Subcutaneous adipose tissue (tissue), 4 donors: ENCODE measurements around the gene NEK6. TPM values are rescaled to one million over a fixed set of nuclear protein-coding genes. Genes with fewer than 3 reads are reported as not detected.

Source experiments
- CTCF ChIP-seq: fragments of 450-650 bp; IDR thresholded peaks from one replicate; pipeline ENCODE4 v1.5.1; 2016; ENCODE audit warnings: low read depth, mild to moderate bottlenecking, control low read depth, antibody characterized with exemption, moderate library complexity
- total RNA-seq, 4 donors: library from RNA; depleted of rRNA; stranded (reverse); fragments of >200 nt; gene quantifications; one replicate each; pipeline ENCODE4 v1.1.0, GENCODE V29; 2016

NEK6 gene
- total RNA-seq, 4 donors from 2014 or later, result 18.5 to 38.2 (median 27.0) TPM

DNA sequence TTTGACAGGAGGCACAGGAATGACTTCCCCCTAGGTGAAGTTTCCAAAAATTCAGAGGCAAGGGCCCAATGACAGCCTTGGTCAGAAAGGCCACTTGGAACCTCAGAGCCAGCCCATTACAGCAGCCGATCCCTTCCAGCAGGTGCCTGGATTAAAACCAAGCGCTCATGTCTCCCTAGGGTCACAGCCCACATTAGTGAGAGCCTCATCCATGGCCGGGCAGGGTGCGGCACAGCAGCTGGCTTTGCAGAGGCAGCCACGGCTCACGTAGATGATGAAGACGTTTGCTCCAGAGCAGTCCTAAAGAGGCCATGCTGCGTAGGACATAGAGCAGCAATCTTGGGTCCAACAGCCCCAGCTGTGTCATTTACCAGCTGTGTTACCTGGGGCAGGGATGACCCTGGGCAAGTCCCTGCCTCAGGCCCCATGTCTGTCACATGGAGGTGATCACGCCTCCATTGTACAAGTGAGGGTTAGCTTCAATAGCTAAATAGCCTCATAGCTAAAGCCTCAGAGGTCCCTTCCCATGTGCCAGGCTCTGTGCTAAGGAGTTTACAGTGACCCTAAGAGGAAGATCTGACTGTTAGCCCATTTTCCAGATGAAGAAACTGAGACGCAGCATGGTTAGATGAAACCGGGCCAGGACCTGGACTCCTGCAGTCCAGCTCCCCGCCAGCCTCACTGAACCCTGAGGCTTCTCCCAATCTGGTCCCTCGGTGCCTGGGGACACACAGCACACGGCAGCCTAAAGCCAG, 39.2 kb downstream of the NEK6 start:
- TF ChIP-seq CTCF, result no peak

DNA sequence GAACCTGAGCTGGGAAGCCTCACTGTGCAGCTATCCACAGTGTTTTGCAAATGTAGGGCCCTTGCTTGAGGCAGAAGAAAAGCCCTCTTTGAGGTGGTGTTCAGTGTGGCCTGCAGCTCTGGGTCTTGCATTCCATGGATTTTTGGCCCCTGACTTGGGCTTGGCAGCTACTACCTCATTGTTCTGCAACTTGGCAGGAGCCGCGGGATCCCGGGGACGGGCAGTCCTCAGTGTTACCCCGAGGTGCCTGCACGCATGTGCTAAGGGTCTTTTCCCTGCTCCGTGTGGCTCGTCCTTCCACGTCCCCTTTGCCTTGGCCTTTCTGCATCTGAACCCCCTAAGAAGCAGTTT, 39.8 kb downstream of the NEK6 start:
- no peak for TF ChIP-seq CTCF

- no peak for TF ChIP-seq CTCF
Measured at GRCh38 chr9:124297915-124298645, 40.3 kb downstream of the NEK6 start.

GRCh38 chr9:124298646-124299235, 41.0 kb downstream of the NEK6 start:
- TF ChIP-seq CTCF, result no peak

DNA sequence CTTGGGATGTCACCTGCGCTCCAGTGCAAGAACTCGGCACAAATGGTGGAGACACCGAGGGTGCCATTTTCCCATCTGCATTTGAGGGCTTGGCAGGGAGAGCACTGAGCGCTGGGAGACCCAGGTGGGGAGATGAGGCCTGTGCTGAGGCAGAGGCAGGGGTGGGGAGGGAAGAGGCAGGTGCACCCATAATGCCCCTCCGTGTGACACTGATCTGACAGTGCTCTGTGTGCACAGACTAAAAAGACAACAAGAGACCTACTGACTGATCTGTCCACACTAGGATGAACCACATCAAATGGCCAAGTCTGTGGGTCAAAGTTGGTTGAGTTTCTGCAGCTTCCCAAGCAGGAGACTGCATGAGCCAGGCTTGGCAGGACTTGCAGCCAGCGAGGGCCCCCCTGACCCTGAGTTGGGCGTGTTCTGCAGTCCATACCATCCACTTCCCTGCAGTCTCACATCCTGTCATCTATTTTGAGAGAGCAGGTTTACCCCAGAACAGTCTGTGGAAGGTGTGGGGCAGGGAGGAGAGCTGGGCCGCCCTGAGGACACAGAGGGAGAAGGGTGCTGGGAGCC, 41.9 kb downstream of the NEK6 start:
- TF ChIP-seq CTCF, result no peak

DNA sequence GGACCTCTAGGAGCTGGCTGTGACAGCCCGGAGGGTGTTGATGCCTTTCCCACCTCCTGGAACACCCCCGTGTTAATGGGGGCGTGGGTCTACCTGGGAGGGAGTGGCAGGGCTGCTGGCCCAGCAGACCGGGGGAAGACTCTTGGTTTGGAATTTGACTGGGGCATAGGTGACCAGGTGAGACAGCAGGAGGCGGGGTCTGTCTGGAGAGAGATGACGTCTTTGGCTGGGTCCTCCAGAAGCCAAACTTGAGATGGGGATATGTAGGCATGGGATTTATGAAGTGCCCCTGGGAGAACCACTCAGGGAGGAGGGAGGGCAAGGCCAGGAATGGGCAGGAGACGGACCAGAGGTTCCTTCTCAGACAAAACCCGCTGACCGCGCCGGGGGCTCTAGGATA, 42.6 kb downstream of the NEK6 start:
- no peak for TF ChIP-seq CTCF

DNA sequence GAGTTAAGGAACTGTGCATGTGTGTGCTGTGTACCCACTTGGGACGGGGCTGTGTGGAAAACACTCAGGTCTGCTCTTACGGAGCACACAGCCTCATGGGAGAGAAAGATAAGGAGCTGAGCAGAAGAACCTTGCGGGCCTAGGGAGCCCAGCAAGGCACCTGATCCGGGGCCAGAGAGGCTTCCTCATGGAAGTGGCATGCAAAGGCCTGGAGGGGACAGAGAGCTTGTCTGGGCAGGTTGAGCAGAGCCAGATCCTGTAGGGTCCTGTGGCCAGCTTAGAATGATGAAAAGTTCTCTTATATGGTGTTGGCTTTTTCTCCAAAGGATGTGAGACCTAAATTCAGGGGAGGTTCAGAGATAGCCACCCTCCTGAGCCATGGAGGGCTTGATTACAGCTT, 45.2 kb downstream of the NEK6 start:
- no peak for TF ChIP-seq CTCF
